HG03039 (cell line): Measurements from ENCODE around the gene ADSS1.
"Not testable (repeated sequence)": the region's sequence is repeated elsewhere in the genome, so short reads cannot be mapped to it uniquely, and the experiment has no call there.

Experiments
- ATAC-seq: cut with Tn5 transposase; IDR thresholded peaks from one replicate; pipeline ENCODE4 v1.9.1; 2021; ENCODE audit warnings: mild to moderate bottlenecking, moderate library complexity; ENCODE audit not compliant: unreplicated experiment

Gene ADSS1

DNA sequence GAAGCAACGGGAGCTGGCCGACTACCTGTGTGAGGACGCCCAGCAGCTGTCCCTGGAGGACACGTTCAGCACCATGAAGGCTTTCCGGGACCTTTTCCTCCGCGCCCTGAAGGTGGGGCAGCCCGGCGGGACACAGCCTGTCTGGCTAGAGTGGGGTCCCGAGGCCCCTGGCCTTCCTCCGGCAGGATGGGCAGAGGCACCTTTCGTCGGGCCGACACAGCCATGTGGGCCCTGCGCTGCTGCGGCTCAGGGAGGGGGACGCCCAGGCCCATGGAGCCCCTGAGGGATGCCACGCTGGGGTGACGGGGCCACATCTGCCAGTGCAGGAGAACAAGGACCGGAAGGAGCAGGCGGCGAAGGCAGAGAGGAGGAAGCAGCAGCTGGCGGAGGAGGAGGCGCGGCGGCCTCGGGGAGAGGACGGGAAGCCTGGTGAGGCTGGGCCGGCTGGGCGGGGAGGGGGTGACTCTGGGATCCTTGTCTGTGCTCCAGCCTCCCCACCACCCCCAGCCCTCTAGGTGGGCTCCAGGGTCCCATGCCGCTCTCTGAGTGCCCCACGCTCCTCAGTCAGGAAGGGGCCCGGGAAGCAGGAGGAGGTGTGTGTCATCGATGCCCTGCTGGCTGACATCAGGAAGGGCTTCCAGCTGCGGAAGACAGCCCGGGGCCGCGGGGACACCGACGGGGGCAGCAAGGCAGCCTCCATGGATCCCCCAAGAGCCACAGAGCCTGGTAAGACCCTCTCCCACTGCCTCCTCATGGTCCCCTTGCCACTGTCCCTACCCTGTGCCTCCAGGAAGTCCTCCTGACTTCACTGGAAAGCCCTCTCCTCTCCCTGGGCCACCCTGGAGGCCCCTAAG is 10.9 kb upstream of the ADSS1 start:
- no peak for ATAC-seq

DNA sequence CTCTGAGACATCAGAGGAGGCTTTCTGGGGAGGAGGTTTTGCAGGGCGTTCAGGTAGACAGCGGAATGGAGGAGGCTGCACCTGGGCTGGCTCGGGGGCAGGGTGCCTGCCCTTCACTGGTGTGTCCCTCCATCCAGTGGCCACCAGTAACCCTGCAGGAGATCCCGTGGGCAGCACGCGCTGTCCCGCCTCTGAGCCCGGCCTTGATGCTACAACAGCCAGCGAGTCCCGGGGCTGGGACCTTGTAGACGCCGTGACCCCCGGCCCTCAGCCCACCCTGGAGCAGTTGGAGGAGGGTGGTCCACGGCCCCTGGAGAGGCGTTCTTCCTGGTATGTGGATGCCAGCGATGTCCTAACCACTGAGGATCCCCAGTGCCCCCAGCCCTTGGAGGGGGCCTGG is 10.0 kb upstream of the ADSS1 start:
- ATAC-seq: no peak

DNA sequence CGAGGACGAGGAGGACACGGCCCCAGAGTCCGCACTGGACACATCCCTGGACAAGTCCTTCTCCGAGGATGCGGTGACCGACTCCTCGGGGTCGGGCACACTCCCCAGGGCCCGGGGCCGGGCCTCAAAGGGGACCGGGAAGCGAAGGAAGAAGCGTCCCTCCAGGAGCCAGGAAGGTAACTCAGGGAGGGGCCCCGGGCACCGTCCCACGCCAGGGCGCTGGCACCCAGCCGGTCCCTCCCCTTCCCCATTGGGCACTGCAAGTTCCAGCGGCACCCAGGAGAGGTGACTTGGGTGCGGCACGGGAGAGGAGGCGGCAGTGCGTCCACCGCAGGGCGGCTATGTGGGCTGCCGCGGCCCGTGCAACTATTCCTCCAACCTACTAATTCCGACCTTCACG is 9.3 kb upstream of the ADSS1 start:
- ATAC-seq: no peak

DNA sequence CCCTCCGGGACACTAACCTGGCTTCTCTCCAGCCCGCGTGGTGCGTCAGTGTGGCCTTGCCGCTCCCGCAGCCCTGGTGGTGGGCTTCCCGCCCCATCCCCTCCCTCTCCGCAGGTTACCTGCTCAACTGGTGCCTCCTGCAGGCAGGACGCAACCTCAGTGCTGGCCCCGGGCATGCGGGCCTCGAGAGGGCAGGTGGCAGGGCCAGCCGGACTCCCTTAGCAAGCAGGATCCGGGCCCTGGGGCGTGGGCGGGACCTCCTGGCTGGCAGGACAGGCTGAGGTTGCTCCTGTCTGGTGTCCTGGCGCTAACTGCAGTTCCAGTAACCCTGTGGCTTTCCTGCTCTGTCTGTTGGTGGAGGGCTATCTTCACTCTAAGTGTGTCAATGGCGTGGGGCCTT is 8.6 kb upstream of the ADSS1 start:
- no peak for ATAC-seq

DNA sequence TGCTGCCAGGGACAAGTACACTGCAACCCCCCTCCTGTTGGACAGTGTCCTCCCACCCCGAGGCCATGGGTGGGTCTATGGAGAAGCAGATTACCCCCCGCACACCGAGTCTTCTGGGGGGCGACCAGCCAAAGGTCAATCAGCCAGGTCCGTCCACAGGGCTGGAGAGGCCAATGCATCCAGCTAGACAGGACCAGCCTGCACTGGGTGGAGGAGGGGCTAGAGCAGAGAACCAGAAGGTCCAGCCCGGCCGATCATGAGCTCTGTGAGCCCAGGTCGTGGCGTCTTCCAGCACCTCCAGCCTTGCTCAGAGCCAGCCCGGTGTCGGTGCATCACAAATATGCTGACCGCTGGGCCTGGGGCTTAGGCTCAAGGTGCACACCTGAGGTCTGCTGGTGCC is 8.2 kb upstream of the ADSS1 start:
- no peak for ATAC-seq

DNA sequence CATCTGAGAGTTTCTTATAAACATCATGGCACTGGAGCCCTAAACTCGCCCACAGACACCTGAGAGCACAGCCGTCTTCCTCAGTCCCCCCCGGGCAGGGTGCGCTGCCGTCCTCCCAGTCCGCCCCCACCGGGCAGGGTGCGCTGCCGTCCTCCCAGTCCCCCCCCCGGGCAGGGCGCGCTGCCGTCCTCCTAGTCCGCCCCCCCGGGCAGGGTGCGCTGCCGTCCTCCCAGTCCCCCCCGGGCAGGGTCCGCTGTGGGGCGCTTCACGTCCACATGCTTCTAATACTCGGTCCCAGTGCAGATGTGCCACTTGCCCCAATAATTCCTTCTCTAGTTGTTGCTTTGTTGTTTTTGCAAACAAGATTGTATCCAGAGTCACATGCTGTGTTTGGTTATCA is 6.9 kb upstream of the ADSS1 start:
- ATAC-seq: no peak

DNA sequence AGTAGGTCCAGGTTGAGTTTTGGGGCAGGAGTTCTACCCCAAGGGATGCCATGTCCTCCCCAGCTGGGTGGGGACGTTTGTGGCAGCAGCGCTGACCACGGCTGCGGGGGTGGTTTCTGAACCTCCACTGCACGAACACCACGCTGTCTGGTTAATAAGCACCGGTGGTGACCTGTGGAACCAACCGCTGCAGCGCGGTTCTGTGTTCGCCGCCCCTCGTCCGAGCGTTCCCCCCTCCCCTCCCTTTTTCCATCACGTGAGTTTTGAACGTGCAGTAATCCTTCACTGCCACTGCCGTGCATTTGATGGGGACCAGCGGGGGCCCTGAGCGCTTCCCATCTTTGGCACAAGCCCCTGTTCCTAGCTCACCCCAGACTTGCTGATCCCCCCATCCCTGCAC is 6.4 kb upstream of the ADSS1 start:
- no peak for ATAC-seq

DNA sequence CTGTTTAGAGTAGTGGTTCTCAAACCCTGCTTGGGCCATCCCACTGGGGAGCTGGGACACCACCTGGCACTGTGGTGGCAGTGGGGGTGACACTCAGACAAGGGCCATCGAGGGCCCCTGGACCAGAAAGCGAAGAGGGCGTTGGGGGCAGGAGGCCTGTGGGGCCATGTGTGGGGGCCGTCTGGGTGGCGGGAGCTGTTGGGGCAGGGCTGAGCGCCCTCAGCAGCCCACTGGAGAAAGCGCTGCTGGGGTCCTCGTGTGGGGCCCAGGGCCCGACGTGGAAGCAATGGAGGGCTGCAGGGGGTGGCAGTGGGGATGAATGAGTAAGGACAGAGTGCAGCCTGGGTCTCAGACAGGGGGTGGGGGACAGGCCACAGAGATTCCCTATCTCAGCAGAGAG is 5.9 kb upstream of the ADSS1 start:
- ATAC-seq: no peak

DNA sequence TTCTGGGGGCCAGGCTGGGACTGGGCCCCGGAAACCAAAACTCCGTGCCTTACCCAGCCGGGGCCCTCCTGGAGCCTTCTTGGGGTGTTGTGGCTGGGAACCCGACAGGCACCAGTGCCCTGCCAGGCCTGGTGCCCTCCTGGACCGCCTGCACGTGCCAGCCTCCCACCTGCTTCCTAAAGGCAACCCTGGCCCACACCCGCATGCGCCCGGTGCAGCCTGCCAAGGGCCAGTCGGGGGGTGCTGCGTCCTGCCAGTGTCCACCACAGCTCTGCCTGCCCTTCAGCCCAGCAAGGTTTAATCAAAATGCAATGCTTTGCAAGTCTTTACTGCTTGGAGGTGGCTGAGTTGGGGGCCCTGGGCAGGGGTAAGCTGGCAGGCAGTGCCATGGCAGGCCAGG is 5.2 kb upstream of the ADSS1 start:
- ATAC-seq: no peak

DNA sequence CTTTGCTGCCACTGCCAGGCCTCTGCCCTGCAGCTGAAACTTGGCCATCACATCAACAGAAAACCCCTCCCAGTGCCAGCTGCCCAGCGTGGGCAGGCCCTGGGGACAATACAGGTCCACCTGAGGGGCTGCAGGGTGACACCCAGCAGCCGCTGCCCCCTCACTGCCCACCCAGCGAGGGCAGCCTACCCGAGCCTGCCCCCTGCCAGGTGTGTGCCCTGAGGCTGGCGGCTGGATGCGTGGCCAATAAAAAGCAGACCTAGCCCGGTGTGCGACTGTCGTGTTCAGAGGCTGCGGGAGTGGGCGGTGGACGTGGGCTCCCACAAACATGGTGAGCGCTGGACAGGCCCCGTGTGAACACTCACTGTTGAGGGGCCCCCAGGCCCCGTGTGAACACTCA is 4.7 kb upstream of the ADSS1 start:
- ATAC-seq: no peak

DNA sequence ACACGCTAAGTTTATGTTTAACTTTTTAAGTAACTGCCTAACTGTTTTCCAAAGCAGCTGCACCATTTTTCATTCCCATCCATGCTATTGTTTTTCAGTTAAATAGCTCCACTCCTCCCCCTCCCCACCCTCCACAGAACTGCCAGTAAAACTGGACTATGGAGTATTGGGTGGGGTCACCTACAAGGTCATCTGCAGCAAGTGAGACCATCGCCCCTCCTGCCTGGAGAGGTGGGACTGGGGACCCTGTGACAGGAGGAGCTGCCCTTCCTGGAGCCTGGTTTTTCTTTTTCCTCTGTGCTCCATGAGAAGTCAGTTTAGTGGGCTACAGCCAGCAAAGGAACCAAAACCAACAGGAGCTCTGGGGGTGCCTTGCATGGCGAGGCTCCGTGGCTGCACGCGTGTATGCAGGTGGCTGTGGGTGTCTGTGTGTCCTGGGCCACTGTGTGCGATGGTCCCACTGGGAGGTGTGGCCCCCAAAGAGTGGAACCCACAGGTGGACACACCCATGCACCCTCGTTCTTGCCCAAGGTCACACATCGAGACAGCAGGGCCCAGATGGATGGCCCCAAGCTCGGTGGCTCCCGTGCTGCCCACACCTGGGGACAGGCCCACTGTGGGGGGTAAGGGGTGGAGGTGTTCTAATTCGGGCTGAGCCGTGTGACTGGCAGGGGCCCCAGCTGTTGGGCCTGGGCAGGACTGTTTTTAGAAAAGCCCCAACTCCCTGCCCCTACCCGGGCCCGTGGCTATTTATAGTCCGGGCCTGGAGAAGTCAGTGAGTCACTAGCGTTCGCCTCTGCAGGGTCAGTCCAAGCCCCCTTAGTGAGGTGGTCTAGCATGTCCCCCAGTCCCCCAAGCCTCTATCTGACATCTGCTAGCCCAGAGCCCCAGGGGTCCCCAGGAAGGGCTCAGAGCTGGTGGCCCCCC is 2.3 kb upstream of the ADSS1 start:
- no peak for ATAC-seq

DNA sequence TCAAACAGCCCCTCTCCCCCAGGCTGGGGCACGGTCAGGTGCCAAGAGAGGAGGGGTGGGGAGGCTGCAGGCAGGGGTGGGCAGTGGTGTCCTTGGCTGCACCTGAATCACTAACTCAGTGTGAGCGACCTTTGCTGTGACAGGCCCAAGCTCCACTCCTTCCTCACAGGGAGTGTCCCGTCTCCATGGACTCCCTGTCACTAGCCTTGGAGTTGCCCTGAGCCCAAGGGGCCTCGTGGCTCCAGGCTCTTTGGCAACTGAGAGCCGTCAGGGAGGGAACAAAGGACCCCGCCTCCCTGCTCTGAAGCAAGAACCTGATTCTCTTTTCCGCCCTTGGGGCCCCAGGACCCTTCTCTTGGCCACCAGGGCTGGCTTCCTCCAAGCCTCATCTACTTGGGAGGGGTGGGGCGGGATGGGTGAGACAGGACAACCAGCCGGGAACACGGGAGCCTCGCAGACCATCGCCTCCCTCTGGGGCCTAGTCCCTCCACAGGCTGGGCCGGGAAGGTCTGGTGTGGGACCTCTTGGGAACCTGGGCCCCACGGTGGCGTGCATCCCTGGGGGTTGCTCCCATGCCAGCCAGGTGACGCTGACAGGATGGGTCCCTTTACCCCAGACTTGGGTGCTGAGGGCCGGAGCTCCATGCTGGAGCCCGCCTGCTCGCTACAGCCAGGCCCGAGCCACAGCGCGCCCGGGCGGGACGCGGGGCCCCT is 935 bp upstream of the ADSS1 start:
- ATAC-seq: no peak

DNA sequence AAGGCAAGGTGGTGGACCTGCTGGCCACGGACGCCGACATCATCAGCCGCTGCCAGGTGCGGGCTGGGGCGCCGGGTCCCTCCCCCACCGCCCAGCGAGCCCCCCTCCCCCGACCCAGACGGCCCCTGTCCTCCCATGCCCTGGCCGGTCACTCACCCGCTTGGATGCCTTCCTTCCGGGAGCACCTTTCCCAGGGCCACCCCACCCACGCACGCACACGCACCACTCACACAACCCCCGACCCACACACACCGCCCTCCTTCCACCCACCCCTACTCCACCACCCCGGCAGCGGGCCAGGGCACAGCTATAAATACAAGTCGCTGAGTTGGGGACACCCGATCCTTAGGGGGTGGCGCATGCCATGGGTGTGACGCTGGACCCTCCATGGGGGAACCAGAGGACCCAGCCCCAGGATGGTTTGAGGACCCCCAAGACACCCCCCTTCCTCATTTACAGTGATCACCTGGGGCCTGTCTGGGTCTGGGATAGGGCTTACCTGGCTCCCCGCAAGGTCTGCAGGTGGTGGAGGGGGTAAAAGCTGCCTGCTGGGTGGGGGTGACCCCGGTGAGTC is 465 bp downstream of the ADSS1 start:
- no peak for ATAC-seq

DNA sequence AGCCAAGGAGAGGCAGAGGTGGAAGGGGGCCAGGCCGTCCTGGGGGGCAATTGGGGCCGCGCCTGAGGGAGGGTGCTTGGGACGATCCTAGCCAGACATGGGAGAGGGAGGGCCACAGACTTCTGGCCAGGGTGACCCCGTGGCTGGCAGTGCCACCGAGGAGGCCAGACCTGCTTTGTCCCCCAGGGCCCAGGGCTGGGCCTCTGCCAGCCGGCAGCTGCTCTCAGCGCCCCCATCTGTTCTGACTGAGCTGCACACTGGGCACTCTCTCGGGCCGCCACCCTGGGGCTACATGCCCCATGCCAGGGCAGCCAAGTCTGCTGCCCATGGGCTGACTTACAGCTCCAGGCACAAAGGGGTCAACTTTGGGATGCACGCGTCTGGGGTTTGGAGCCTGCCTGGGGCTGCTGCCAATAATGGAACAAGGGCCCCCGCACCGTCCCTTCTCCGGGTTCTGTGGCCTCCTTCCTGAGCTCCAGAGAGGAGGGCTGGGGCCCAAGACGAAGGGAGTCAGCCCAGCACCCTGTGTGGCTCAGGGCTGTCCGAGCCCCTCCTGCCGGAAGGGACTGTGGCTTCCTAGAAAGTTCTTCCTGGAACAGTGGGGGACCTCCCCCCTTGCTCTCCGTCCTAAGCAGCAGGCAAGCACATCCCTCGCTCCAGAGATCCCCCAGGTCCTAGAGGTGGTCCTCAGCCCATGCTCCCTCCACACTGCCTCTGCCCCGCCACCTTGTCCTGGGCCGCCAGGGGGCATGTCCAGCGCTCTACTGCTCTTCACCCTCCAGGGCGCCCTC is 1.1 kb downstream of the ADSS1 start:
- ATAC-seq: no peak

DNA sequence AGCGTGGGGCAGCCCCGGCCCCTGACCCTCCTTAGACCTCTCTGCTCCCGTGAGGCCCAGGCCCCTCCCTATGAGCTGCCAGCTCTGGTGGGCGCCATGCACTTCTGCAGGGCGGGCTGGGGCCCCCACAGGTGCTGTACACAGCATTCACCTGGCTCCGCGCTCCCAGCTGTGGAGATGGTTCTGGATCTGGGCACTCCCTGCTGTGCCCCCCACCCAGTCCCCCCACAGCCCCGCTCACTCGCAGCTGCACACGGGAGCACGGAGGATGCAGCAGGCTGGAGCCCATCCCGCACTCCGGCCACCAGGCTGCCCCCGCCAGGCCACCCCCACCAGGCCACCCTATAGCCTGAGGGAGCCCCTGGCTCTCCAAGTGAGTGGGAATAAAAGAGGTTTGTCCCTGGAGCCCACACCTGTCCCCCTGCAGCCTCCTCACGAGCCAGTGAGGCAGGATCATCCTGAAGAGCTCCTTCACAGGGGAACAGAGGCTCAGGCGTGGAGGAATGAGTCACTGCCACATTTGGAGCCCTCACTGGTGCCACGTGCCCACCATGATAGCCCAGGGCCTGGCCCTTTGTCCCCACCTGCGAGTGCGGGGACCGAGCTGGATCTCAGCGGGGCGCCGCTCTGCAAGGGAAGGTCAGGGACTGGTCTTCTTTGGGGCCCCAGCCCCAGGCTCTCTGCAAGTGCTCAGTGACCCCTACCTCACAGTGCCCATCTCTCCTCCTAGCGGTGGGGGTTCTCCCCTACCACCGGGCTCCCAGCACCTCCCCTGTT is 1.9 kb downstream of the ADSS1 start:
- ATAC-seq: no peak

DNA sequence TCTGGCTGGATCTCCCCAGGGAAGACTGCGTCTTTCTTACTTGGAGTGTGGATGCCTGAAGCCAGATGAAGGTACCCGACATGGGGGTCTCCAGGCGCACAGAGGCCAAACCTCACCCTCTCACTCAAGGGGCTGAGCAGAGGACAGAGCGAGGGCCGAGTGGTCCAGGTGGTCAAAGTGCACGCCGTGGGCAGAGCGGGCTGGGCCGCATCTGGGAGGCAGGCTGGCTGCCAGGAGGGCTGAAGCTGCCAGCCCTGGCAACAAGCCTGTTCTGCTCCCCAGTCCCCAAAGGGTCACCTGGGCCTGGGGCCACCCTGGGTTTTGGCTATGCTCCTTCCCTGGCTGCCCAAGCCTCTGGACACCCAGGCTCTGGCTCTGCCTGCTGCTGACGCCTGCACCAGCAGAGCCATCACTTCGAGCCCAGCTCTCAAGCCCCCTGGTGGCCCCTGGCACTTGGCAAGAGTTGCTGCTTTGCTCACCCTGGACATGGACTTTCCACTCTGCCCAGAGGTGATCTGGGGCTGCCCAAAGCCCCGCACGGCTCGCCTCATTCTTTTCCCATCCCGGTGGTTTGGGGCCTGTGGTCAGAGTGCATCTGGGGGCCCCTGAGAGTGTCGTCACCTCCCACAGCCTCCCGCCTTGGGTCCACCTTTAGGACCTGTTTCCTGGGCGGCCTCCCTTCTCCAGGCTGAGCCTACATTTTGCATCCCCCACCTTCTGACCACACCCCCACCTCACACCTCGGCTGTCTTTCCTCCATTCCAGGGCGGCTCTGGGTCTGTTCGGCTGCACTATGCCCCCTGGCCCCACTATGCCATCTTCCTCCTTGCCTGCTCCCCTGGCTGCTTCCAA is 2.8 kb downstream of the ADSS1 start:
- no peak for ATAC-seq

DNA sequence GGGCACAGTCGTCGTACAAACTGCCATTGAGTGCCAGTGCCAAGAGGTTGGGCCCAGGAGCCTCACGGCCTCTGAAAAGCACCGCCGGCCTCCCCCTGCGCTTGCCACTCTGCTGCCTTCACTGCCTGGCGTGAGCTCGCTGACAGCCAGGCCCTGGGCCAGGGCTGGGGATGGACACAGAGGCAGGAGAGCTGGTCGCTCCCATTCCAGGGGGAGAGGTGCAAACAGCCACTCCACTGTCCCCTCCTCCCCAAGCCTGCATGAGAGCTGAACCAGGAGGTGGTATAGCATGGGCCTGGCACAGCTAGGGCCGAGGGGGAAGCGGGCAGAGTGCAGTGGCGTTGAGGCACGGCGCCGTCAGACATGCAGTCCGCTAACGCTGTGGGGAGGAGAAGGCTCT is 4.6 kb downstream of the ADSS1 start:
- ATAC-seq: no peak

DNA sequence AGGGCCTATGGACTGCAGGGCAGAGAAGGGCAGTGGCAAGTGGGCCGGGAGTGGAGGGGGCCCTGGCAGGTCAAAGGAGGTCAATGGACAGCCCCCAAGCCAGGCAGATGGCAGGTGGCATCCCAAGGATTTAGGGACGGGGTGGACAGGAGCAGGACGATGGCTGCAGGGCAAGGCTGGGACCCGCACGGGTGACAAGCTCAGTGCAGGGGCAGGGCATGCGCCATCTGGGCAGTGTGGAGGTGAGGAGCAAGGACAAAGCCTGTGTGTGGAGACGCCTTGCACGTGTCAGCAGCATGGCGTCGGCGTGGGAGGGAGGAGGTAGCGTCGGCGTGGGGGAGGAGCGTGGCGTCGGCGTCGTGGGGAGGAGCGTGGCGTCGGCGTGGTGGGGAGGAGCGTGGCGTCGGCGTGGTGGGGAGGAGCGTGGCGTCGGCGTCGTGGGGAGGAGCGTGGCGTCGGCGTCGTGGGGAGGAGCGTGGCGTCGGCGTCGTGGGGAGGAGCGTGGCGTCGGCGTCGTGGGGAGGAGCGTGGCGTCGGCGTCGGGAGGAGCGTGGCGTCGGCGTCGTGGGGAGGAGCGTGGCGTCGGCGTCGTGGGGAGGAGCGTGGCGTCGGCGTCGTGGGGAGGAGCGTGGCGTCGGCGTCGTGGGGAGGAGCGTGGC is 5.3 kb downstream of the ADSS1 start:
- not testable (repeated sequence) for ATAC-seq
